Gastrocnemius medialis (tissue), 4 donors: ENCODE data around the gene PPP2R2C. TPM values are rescaled to one million over a fixed set of nuclear protein-coding genes. Genes with fewer than 3 reads are reported as not detected.

ENCODE experiments used
- ATAC-seq, 2 donors: fragments of 150-250 bp; one replicate each; pipeline ENCODE4 v1.9.1; 2016
- DNase-seq, 2 donors: peaks; one replicate each; pipeline ENCODE4 v3.0.0-alpha.2; 2019
- H3K27ac ChIP-seq, 4 donors: fragments of 200-600 bp; sonication (generic); 1 replicate in 1 of 4; 2 replicates in 3 of 4; pipeline ENCODE4 v1.5.1; 2016 to 2018; ENCODE audit warnings: mild to moderate bottlenecking in 2 of 4, moderate library complexity in 1 of 4
- H3K27me3 ChIP-seq, 3 donors: fragments of 200-600 bp; sonication (generic) in 2 of 3; 1 replicate in 1 of 3; 2 replicates in 2 of 3; pipeline versions ENCODE4 v1.5.1 to v1.6.0; 2016 to 2019; ENCODE audit warnings: mild to moderate bottlenecking in 1 of 3, moderate library complexity in 1 of 3
- H3K36me3 ChIP-seq, 2 donors: fragments of 200-600 bp; sonication (generic) in 1 of 2; one replicate each; pipeline ENCODE4 v1.5.1; 2017 to 2018
- H3K4me1 ChIP-seq, 2 donors: fragments of 200-600 bp; sonication (generic) in 1 of 2; one replicate each; pipeline ENCODE4 v1.5.1; 2016 to 2017; ENCODE audit warnings: mild to moderate bottlenecking in 2 of 2
- H3K4me3 ChIP-seq, 4 donors: fragments of 200-600 bp; sonication (generic) in 3 of 4; 1 replicate in 1 of 4; 2 replicates in 3 of 4; pipeline ENCODE4 v1.5.1; 2016 to 2019; ENCODE audit warnings: mild to moderate bottlenecking in 2 of 4
- H3K9me3 ChIP-seq, 3 donors: fragments of 200-600 bp; sonication (generic) in 2 of 3; 1 replicate in 1 of 3; 2 replicates in 2 of 3; pipeline ENCODE4 v1.5.1; 2016 to 2019
- POLR2A ChIP-seq, 2 donors: fragments of 450-650 bp; IDR thresholded peaks; one replicate each; pipeline ENCODE4 v1.6.1; 2017; ENCODE audit warnings: antibody characterized with exemption in 2 of 2, mild to moderate bottlenecking in 2 of 2, moderate library complexity in 2 of 2
- in situ Hi-C, 4 donors: fragments of 200-750 bp; cut with MboI; loops; one replicate each; pipeline versions ENCODE4 v1.15.0 to v1.8.0; 2017; ENCODE audit warnings: low sequenced_read_pairs in 4 of 4
- intact Hi-C: fragments of 100-400 bp; cut with DNase I; formaldehyde crosslinking; loops from one replicate; pipeline ENCODE4 v1.15.1; 2023; ENCODE audit warnings: low total_unique reads
- total RNA-seq, 4 donors: library from RNA; depleted of rRNA; stranded (reverse); fragments of >200 nt; gene quantifications; one replicate each; pipeline versions ENCODE4 v1.1.0 to v1.2.3, GENCODE V29; 2016
- TF ChIP-seq, protein P1 (sequence below), 5 experiments: fragments of 450-650 bp in 3 of 5; fragments of 200-600 bp in 2 of 5; sonication (generic) in 2 of 5; IDR thresholded peaks in 4 of 5; conservative IDR thresholded peaks in 1 of 5; 1 replicate in 4 of 5; 2 replicates in 1 of 5; pipeline ENCODE4 v1.5.1; 2016 to 2019; ENCODE audit warnings: antibody characterized with exemption in 5 of 5, mild to moderate bottlenecking in 3 of 5, moderate library complexity in 3 of 5

Gene PPP2R2C
- total RNA-seq, 4 donors from 2014 or later: 0.44 to 2.7 (median 0.62) TPM

DNA sequence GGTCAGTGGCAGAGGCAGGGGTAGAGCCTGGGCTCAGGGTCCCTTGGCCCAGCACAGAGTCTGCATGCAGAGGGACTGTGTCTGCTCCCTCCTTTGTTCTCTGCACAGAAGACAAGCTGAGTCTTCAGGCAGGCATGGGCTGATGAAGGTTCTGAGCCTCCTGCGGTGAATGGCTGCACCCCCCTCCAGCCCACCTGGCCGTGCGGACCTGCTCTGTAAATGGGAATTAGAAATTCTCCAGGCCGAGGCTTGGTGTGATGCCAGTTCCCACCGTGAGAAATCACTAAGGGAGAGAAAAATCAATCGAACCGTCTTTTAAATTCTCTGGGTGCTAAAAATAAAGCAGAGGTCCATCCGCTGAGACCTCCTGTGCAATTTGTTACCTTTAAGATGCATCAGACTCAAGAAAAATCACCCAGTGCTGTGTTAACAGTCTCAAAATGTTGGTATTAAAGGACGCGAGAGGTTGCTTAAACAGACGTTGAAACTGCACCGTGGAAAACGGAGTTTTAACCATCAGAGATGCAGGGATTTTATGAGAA lies 106.8 kb downstream of the PPP2R2C start:
- no peak for DNase-seq

DNA sequence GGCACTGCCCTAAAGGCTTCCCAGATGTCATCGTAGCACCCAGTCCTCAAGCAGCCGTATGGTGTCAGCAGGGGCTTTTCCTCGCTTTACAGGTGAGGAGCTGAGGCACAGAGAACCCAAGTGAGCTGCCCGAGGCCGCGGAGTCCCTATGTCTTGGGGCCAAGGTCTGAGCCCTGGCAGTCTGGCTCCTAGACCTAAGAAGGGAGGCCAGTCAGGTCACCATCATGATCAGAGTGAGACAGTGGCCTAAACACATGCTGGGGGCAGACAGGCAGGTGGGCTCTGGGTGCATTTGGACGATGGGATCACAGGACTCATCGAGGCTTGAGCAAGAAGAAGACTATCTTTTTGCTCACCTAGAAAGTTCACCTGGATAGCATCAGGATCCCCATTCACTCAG lies 107.8 kb downstream of the PPP2R2C start:
- in situ Hi-C loops: no loop called here

More for the DNA sequence above, 106.8 kb downstream of the PPP2R2C start:
- ATAC-seq: no peak
- in situ Hi-C loops (no loop called here), intact Hi-C loops (no loop called here)
- Histone ChIP-seq H3K9me3 (no peaks in the 10 kb centered on the region), H3K4me3 (no peak overlapping the region), H3K27ac (no peak overlapping the region), H3K36me3 (no peaks in the 10 kb centered on the region), H3K27me3 (peaks cover 0 to 16% (median 12%) of the 10 kb centered on the region in 3 donors), H3K4me1 (no peaks in the 10 kb centered on the region)
- no peak for TF ChIP-seq POLR2A (IDR thresholded peaks at IDR 0.05)
- TF ChIP-seq, protein P1, sequence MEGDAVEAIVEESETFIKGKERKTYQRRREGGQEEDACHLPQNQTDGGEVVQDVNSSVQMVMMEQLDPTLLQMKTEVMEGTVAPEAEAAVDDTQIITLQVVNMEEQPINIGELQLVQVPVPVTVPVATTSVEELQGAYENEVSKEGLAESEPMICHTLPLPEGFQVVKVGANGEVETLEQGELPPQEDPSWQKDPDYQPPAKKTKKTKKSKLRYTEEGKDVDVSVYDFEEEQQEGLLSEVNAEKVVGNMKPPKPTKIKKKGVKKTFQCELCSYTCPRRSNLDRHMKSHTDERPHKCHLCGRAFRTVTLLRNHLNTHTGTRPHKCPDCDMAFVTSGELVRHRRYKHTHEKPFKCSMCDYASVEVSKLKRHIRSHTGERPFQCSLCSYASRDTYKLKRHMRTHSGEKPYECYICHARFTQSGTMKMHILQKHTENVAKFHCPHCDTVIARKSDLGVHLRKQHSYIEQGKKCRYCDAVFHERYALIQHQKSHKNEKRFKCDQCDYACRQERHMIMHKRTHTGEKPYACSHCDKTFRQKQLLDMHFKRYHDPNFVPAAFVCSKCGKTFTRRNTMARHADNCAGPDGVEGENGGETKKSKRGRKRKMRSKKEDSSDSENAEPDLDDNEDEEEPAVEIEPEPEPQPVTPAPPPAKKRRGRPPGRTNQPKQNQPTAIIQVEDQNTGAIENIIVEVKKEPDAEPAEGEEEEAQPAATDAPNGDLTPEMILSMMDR (IDR thresholded peaks at IDR 0.05 in 4 of 5, conservative IDR thresholded peaks at IDR 0.05 in 1 of 5): no peak

DNA sequence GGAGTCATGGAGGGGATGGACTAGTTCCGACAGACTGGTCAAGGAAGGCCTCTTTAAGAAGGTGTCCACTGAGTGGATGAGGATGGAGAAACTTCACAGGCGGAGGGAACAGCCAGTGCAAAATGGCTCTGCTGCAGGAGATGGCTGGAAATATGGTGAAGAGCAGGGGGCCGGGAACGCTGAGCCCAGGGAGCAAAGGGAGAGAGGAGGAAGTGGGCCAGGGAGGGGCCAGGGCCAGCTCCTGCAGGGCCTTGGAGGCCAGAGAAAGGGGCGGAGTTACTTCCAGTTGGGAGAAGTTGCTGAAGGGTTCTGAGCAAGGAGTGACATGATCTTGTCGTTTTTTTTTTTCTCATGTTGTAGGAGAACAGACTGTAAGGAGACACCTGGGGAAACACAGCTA lies 108.3 kb downstream of the PPP2R2C start:
- TF ChIP-seq, protein P1 (IDR thresholded peaks at IDR 0.05 in 4 of 5, conservative IDR thresholded peaks at IDR 0.05 in 1 of 5): no peak
- TF ChIP-seq POLR2A (IDR thresholded peaks at IDR 0.05): no peak
- no peak for DNase-seq
- H3K27me3 ChIP-seq: peaks cover 0 to 12% (median 11%) of the 10 kb centered on the region in 3 donors
- intact Hi-C loops: no loop called here
- in situ Hi-C loops: no loop called here
- no peaks in the 10 kb centered on the region for H3K4me1 ChIP-seq
- ATAC-seq: no peak
- no peaks in the 10 kb centered on the region for H3K36me3 ChIP-seq
- H3K9me3 ChIP-seq: no peaks in the 10 kb centered on the region
- H3K4me3 ChIP-seq: no peak overlapping the region
- no peak overlapping the region for H3K27ac ChIP-seq

More for the DNA sequence above, 107.8 kb downstream of the PPP2R2C start:
- Histone ChIP-seq H3K9me3 (no peaks in the 10 kb centered on the region), H3K4me3 (no peak overlapping the region), H3K27ac (no peak overlapping the region), H3K4me1 (no peaks in the 10 kb centered on the region), H3K27me3 (peaks cover 0 to 16% (median 12%) of the 10 kb centered on the region in 3 donors), H3K36me3 (no peaks in the 10 kb centered on the region)
- ATAC-seq (no peak), DNase-seq (no peak)
- intact Hi-C loops: no loop called here
- TF ChIP-seq, protein P1 (IDR thresholded peaks at IDR 0.05 in 4 of 5, conservative IDR thresholded peaks at IDR 0.05 in 1 of 5): no peak
- no peak for TF ChIP-seq POLR2A (IDR thresholded peaks at IDR 0.05)

DNA sequence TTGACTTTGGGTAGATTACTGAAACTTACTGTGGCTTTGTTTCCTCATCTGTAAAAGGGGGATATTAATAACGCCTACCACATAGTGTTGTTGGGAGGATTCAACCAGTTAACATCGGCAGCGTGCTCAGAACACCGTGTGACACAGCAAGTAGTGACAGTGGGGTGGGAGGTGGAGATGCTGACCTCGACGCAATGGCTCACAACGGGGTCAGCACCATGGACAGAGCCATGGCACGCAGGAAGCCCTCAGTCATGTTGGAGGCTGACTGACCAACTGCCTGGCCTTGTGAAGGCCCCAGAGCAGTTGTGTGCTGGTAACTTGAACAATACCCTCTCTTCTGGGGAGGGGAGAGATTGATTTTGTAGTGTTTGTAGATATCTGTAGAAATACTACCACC lies 109.5 kb downstream of the PPP2R2C start:
- Histone ChIP-seq H3K9me3 (no peaks in the 10 kb centered on the region), H3K27me3 (peaks cover 0 to 12% (median 5%) of the 10 kb centered on the region in 3 donors), H3K4me1 (no peaks in the 10 kb centered on the region), H3K36me3 (no peaks in the 10 kb centered on the region), H3K4me3 (no peak overlapping the region), H3K27ac (no peak overlapping the region)
- no peak for ATAC-seq
- in situ Hi-C loops: no loop called here
- intact Hi-C loops: no loop called here
- DNase-seq: no peak
- TF ChIP-seq, protein P1 (IDR thresholded peaks at IDR 0.05 in 4 of 5, conservative IDR thresholded peaks at IDR 0.05 in 1 of 5): no peak
- TF ChIP-seq POLR2A (IDR thresholded peaks at IDR 0.05): no peak
